Pancreas (tissue), 10 donors: Measurements from ENCODE around the gene AHRR. TPM values are rescaled to one million over a fixed set of nuclear protein-coding genes. Genes with fewer than 3 reads are reported as not detected.
A peak's percentile ranks its signal among the peaks of the same experiment; 100 is the strongest.

Source experiments
- ATAC-seq, 4 donors: fragments of 200-7000 bp; cut with Tn5 transposase; one replicate each; pipeline versions ENCODE4 v1.8.0 to v1.9.1; 2020; ENCODE audit warnings: mild to moderate bottlenecking in 4 of 4, moderate library complexity in 4 of 4
- DNase-seq, 6 donors: peaks; one replicate each; pipeline ENCODE4 v3.0.0-alpha.2; 2020
- FAIRE-seq: peaks from 2 replicates; lab custom pipeline; 2012; peaks lifted over from hg19 to GRCh38; lab: Jason Lieb, UNC
- H3K27ac ChIP-seq, 4 donors: fragments of 200-600 bp; sonication (generic); 1 replicate in 3 of 4; 2 replicates in 1 of 4; pipeline versions ENCODE4 v1.5.0 to v1.8.0; 2020
- H3K27me3 ChIP-seq, 4 donors: fragments of 200-600 bp; one replicate each; pipeline ENCODE4 v1.8.0; 2021
- H3K36me3 ChIP-seq, 3 donors: fragments of 200-600 bp; sonication (generic) in 1 of 3; one replicate each; pipeline versions ENCODE4 v1.5.0 to v1.8.0; 2020 to 2021
- H3K4me1 ChIP-seq, 3 donors: fragments of 200-600 bp; one replicate each; pipeline ENCODE4 v1.8.0; 2021
- H3K4me3 ChIP-seq, 4 donors: fragments of 200-600 bp; sonication (generic) in 2 of 4; one replicate each; pipeline versions ENCODE4 v1.5.0 to v1.8.0; 2020 to 2021
- H3K9me3 ChIP-seq, 4 donors: fragments of 200-600 bp; one replicate each; pipeline ENCODE4 v1.8.0; 2021
- CTCF ChIP-seq, 4 donors: fragments of 200-600 bp; sonication (generic) in 3 of 4; IDR thresholded peaks; one replicate each; pipeline versions ENCODE4 v1.5.0 to v1.8.0; 2021; ENCODE audit warnings: antibody characterized with exemption in 4 of 4
- WGBS, 2 donors: extraction: QIAGEN DNeasy Blood & Tissue Kit; methylation state at CpG; one replicate each; pipeline ENCODE4 v1.1.7; 2013; 5-methylcytosine and 5-hydroxymethylcytosine counted together
- intact Hi-C, 3 donors: fragments of 100-400 bp; cut with DNase I; formaldehyde crosslinking; loops; one replicate each; pipeline versions ENCODE4 v1.11.1 to v1.14.2; 2022
- polyA plus RNA-seq, 2 donors: library from polyadenylated mRNA; stranded (reverse); fragments of 200-250 nt; gene quantifications; one replicate each; pipeline ENCODE4 v1.2.3, GENCODE V29; 2013
- total RNA-seq, 6 donors: library from RNA; stranded (reverse); fragmentation: NEBNext Ultra II Directional in 4 of 6; extraction: Animal tissue kit (Norgen Biotek cat#: 25700) in 4 of 6; gene quantifications; one replicate each; pipeline versions ENCODE4 v1.2.1 to v1.2.4, GENCODE V29; 2021 to 2023
- donor health status: healthy with polysubstance abuse.
- donor health status: DM: no; HTN: no; CAD: no; lungs with moderate emphysema.
- donor health status: DM: no; HTN: no; CAD: no.
- donor health status: control.
- donor health status: control.
- donor health status: Bipolar disorder and iron deficiency.
- donor health status: DM: yes; HTN: yes; CAD: no.
- donor health status: DM: no; HTN: no; CAD: no.
- donor health status: DM: no; HTN: no; CAD: no.
- donor health status: DM: yes; HTN: yes; CAD: no.

The AHRR gene
- total and polyA plus RNA-seq, 8 donors: 0.34 to 1.7 (median 0.69) TPM

DNA sequence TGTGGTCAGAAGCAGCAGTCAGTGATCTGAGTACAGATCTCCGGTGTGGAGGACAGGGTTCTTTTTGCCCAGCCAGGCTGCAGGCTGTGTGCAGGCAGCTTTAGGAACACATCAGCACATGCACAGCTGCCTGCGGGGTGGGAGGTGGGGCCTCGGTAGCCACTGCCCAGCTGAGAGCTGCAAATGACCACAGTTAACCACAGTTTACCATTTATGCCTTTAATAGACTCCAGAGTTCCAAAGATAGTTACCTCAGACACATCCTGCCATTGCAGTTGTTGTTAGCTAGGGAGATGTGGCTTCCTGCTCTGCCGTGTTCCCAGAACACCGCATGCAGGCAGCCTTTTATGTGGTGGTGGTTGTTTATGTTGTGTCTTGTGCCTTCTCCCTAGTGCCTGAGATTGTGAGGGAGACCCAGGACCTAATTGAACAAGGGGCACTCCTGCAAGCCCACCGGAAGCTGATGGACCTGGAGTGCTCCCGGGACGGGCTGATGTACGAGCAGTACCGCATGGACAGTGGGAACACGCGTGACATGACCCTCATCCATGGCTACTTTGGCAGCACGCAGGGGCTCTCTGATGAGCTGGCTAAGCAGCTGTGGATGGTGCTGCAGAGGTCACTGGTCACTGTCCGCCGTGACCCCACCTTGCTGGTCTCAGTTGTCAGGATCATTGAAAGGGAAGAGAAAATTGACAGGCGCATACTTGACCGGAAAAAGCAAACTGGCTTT lies 131.6 kb downstream of the AHRR start:
- peaks cover 0 to 55% (median 13%) of the 10 kb centered on the region in 3 donors for H3K36me3 ChIP-seq
- no peaks in the 10 kb centered on the region for H3K4me1 ChIP-seq
- WGBS, 2 donors: 97 to 98% methylated on average over 17 of the region's 17 CpGs
- no peak for ATAC-seq
- no peak overlapping the region for H3K4me3 ChIP-seq
- TF ChIP-seq CTCF (IDR thresholded peaks at IDR 0.05): no peak
- intact Hi-C loops: no loop called here
- FAIRE-seq: no peak
- H3K9me3 ChIP-seq: no peaks in the 10 kb centered on the region
- H3K27ac ChIP-seq: no peak overlapping the region
- DNase-seq: peak in 2 of 6 donors; percentile 1 to 30
- H3K27me3 ChIP-seq: no peaks in the 10 kb centered on the region

DNA sequence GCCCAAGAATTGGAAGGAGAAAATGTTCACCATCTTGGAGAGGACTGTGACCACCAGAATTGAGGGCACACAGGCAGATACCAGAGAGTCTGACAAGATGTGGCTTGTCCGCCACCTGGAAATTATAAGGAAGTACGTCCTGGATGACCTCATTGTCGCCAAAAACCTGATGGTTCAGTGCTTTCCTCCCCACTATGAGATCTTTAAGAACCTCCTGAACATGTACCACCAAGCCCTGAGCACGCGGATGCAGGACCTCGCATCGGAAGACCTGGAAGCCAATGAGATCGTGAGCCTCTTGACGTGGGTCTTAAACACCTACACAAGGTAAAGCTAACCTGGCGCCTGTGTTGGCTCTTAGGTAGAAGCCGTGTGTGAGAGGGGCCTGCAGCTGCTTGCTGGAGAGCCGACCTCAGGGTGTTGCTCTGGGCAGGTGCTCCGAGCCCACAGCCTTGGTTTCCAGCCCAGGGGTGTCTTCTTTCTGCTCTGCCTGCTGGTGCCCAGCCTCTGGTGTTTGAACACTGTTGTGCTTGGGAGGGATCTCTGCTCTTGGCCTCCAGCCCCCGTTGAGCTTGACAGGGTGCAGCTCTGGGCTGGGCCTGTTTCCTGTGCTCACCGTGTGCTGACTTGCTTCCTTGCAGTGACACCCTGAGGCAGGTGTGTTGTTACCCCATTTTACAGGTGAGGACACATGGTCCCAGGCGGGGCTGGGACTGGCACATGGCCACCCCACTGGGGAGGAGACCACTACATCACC lies 132.4 kb downstream of the AHRR start:
- peaks cover 0 to 47% (median 10%) of the 10 kb centered on the region in 3 donors for H3K36me3 ChIP-seq
- intact Hi-C loops: no loop called here
- ATAC-seq: no peak

DNA sequence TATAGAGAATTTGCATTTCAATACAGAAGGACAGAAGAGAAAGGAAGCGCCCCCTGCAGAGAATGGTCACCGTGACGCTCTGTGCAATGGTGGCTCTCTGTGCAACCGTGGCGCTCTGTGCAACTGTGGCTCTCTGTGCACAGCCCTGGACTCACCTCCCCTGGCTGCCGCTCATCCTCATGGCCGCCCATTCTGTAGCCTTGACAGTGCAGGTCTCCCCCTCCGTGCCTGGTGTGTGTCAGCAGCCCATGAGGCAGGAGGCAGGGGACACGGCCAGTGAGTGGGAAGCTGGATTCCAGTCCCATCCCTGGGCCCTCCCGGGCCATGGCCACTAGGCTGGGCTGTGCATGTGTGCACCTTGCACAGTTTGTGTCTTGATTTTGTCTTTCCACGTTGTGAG lies 133.4 kb downstream of the AHRR start:
- peak in 2 of 6 donors; percentile 14 to 26 for DNase-seq
- H3K4me1 ChIP-seq: peaks cover 0 to 5% (median 0%) of the 10 kb centered on the region in 3 donors
- no peak for FAIRE-seq
- ATAC-seq: no peak
- H3K36me3 ChIP-seq: peaks cover 0 to 40% (median 6%) of the 10 kb centered on the region in 3 donors
- no peak overlapping the region for H3K4me3 ChIP-seq
- no peaks in the 10 kb centered on the region for H3K9me3 ChIP-seq
- no peak overlapping the region for H3K27ac ChIP-seq
- H3K27me3 ChIP-seq: no peaks in the 10 kb centered on the region
- intact Hi-C loops: no loop called here
- 86 to 89% methylated on average over 11 of the region's 11 CpGs for WGBS, 2 donors
- no peak for TF ChIP-seq CTCF (IDR thresholded peaks at IDR 0.05)

More for the DNA sequence above, 132.4 kb downstream of the AHRR start:
- Histone ChIP-seq H3K27ac (no peak overlapping the region), H3K27me3 (no peaks in the 10 kb centered on the region), H3K4me1 (no peaks in the 10 kb centered on the region), H3K4me3 (no peak overlapping the region), H3K9me3 (no peaks in the 10 kb centered on the region)
- no peak for TF ChIP-seq CTCF (IDR thresholded peaks at IDR 0.05)
- WGBS, 2 donors: 93% methylated on average over 16 of the region's 16 CpGs
- DNase-seq: peak in 3 of 6 donors; percentile 1 to 41 (median 7)
- FAIRE-seq: no peak

GRCh38 chr5:455806-456205 lies 134.3 kb downstream of the AHRR start:
- no peak for DNase-seq
- FAIRE-seq: no peak
- H3K27ac ChIP-seq: no peak overlapping the region
- 92 to 94% methylated on average over 11 of the region's 11 CpGs for WGBS, 2 donors
- no peak for TF ChIP-seq CTCF (IDR thresholded peaks at IDR 0.05)
- H3K4me3 ChIP-seq: no peak overlapping the region
- no peaks in the 10 kb centered on the region for H3K27me3 ChIP-seq
- ATAC-seq: no peak
- no peaks in the 10 kb centered on the region for H3K9me3 ChIP-seq
- intact Hi-C loops: no loop called here
- peaks cover 0 to 40% (median 6%) of the 10 kb centered on the region in 3 donors for H3K36me3 ChIP-seq
- H3K4me1 ChIP-seq: peaks cover 0 to 5% (median 0%) of the 10 kb centered on the region in 3 donors
